ENCODE data around the gene ALS2CL. TPM values are rescaled to one million over a fixed set of nuclear protein-coding genes. Genes with fewer than 3 reads are reported as not detected.

The ALS2CL gene
- total RNA-seq, 1 donor from 2014 or later, result 49.0 TPM

GRCh38 chr3:46703013-46703520 lies 9.6 kb upstream of the ALS2CL start:
- Histone ChIP-seq H3K27me3 (no peaks in the 10 kb centered on the region), H3K4me1 (peaks cover 7 to 13% of the 10 kb centered on the region in 2 donors), H3K27ac (no peak overlapping the region), H3K9me3 (no peaks in the 10 kb centered on the region), H3K4me3 (no peak overlapping the region), H3K36me3 (no peaks in the 10 kb centered on the region)
- DNase-seq (ENCODE audit: low spot score in 2 of 2), result no peak
- TF ChIP-seq CTCF (IDR thresholded peaks at IDR 0.05), result no peak
- intact Hi-C loops (cut with DNase I), result loop anchor here (5.0 kb wide), 2 partner anchors 144 to 619 kb away; no protein-coding TSS in a partner anchor

- no peak overlapping the region for H3K27ac ChIP-seq
- no peak overlapping the region for H3K4me3 ChIP-seq
- H3K36me3 ChIP-seq, result no peaks in the 10 kb centered on the region
- no peak for TF ChIP-seq CTCF (IDR thresholded peaks at IDR 0.05)
- no peak for DNase-seq (ENCODE audit: low spot score in 2 of 2)
- intact Hi-C loops (cut with DNase I), result loop anchor here (5.0 kb wide), 2 partner anchors 145 to 620 kb away; no protein-coding TSS in a partner anchor
- H3K9me3 ChIP-seq, result no peaks in the 10 kb centered on the region
- no peaks in the 10 kb centered on the region for H3K27me3 ChIP-seq
- H3K4me1 ChIP-seq, result peaks cover 7 to 15% of the 10 kb centered on the region in 2 donors
Measured at GRCh38 chr3:46702246-46703012, 8.9 kb upstream of the ALS2CL start.

GRCh38 chr3:46701181-46701939 lies 7.9 kb upstream of the ALS2CL start, which contains the start of gene TMIE:
Gene TMIE, plus strand, starts transcription at chr3:46701392. Its CDS starts 96 bp downstream, at chr3:46701488.
- H3K4me3 ChIP-seq, result peak within 1 kb of the TSS; percentile 46 to 72
- H3K4me1 ChIP-seq, result peaks cover 14 to 25% of the 10 kb centered on the region in 2 donors
- TF ChIP-seq CTCF (IDR thresholded peaks at IDR 0.05), result no peak
- peak within 1 kb of the TSS in 1 of 2 donors; percentile 29 for H3K27ac ChIP-seq
- DNase-seq (ENCODE audit: low spot score in 2 of 2), result no peak
- intact Hi-C loops (cut with DNase I), result loop anchor here (5.0 kb wide), 2 partner anchors 146 to 621 kb away; no protein-coding TSS in a partner anchor
- H3K36me3 ChIP-seq, result no peaks in the 10 kb centered on the region
- H3K9me3 ChIP-seq, result no peaks in the 10 kb centered on the region
- no peaks in the 10 kb centered on the region for H3K27me3 ChIP-seq

- intact Hi-C loops (cut with DNase I), result loop anchor here (5.0 kb wide), 2 partner anchors 147 to 622 kb away; no protein-coding TSS in a partner anchor
- Histone ChIP-seq H3K4me3 (peak overlapping the region; percentile 46 to 72), H3K9me3 (no peaks in the 10 kb centered on the region), H3K27ac (peak overlapping the region in 1 of 2 donors; percentile 5), H3K4me1 (peaks cover 15 to 30% of the 10 kb centered on the region in 2 donors), H3K36me3 (no peaks in the 10 kb centered on the region), H3K27me3 (no peaks in the 10 kb centered on the region)
- DNase-seq (ENCODE audit: low spot score in 2 of 2), result no peak
- no peak for TF ChIP-seq CTCF (IDR thresholded peaks at IDR 0.05)
Measured at GRCh38 chr3:46700772-46701171, 7.3 kb upstream of the ALS2CL start.

- intact Hi-C loops (cut with DNase I), result loop anchor here (5.0 kb wide), 2 partner anchors 147 to 622 kb away; no protein-coding TSS in a partner anchor
- Histone ChIP-seq H3K4me1 (peaks cover 17 to 39% of the 10 kb centered on the region in 2 donors), H3K27ac (peak overlapping the region in 1 of 2 donors; percentile 17), H3K4me3 (no peak overlapping the region), H3K27me3 (no peaks in the 10 kb centered on the region), H3K36me3 (no peaks in the 10 kb centered on the region), H3K9me3 (no peaks in the 10 kb centered on the region)
- no peak for TF ChIP-seq CTCF (IDR thresholded peaks at IDR 0.05)
- DNase-seq (ENCODE audit: low spot score in 2 of 2), result peak in 1 of 2 donors; percentile 81
Measured at GRCh38 chr3:46699676-46700523, 6.4 kb upstream of the ALS2CL start.

Data from ascending aorta (tissue), 2 donors.